Muscle layer of colon (tissue), 2 donors: ENCODE data around the gene NRIP2.
"Not testable (repeated sequence)": the region's sequence is repeated elsewhere in the genome, so short reads cannot be mapped to it uniquely, and the experiment has no call there.

Experiments used
- H3K27ac ChIP-seq: one replicate; pipeline ENCODE4 v1.7.0; 2013; ENCODE audit warnings: low read depth, mild to moderate bottlenecking, low read length, moderate library complexity
- H3K27me3 ChIP-seq, 2 donors: one replicate each; pipeline ENCODE4 v1.7.0; 2013; ENCODE audit warnings: low read length in 2 of 2, mild to moderate bottlenecking in 2 of 2; ENCODE audit not compliant: insufficient read depth in 2 of 2, control insufficient read depth in 1 of 2
- H3K36me3 ChIP-seq: one replicate; pipeline ENCODE4 v1.7.0; 2013; ENCODE audit warnings: mild to moderate bottlenecking, low read length; ENCODE audit not compliant: insufficient read depth
- H3K4me1 ChIP-seq: one replicate; pipeline ENCODE4 v1.7.0; 2013; ENCODE audit warnings: mild to moderate bottlenecking, low read length; ENCODE audit not compliant: insufficient read depth
- H3K4me3 ChIP-seq, 2 donors: one replicate each; pipeline ENCODE4 v1.7.0; 2013; ENCODE audit warnings: low read length in 2 of 2, low read depth in 1 of 2, mild to moderate bottlenecking in 1 of 2, moderate library complexity in 1 of 2
- H3K9ac ChIP-seq: one replicate; pipeline ENCODE4 v1.7.0; 2013; ENCODE audit warnings: low read length
- H3K9me3 ChIP-seq: one replicate; pipeline ENCODE4 v1.7.0; 2013; ENCODE audit warnings: mild to moderate bottlenecking, low read length
- donor health status: abdominal sarcoma.
- donor health status: Adenocarcinoma of cecum.

The NRIP2 gene

GRCh38 chr12:2834581-2835491, at the start of gene NRIP2:
Gene NRIP2 (minus strand): TSS chr12:2835035. CDS start chr12:2834983, 52 bp downstream.
- H3K4me3 ChIP-seq = peak within 1 kb of the TSS in 1 of 2 donors; percentile 14
- H3K9ac ChIP-seq = no peak within 1 kb of the TSS
- peaks cover 0 to 11% of the 10 kb centered on the region in 2 donors for H3K27me3 ChIP-seq
- peaks cover 13% of the 10 kb centered on the region for H3K36me3 ChIP-seq
- H3K27ac ChIP-seq = no peak within 1 kb of the TSS
- H3K4me1 ChIP-seq = peaks cover 11% of the 10 kb centered on the region
- H3K9me3 ChIP-seq = no peaks in the 10 kb centered on the region

- Histone ChIP-seq H3K9me3 (no peaks in the 10 kb centered on the region), H3K36me3 (no peaks in the 10 kb centered on the region), H3K27ac (no peak overlapping the region), H3K4me1 (peaks cover 15% of the 10 kb centered on the region), H3K27me3 (no peaks in the 10 kb centered on the region), H3K4me3 (no peak overlapping the region), H3K9ac (no peak overlapping the region)
Observed at GRCh38 chr12:2879853-2880252, 45.0 kb upstream of the NRIP2 start.

GRCh38 chr12:2877953-2878732, 43.3 kb upstream of the NRIP2 start:
- H3K36me3 ChIP-seq = no peaks in the 10 kb centered on the region
- no peaks in the 10 kb centered on the region for H3K27me3 ChIP-seq
- peak overlapping the region; percentile 90 for H3K27ac ChIP-seq
- peaks cover 15% of the 10 kb centered on the region for H3K4me1 ChIP-seq
- peak overlapping the region; percentile 52 for H3K9ac ChIP-seq
- H3K9me3 ChIP-seq = no peaks in the 10 kb centered on the region
- H3K4me3 ChIP-seq = peak overlapping the region; percentile 74 to 83

- peak within 1 kb of the TSS; percentile 74 to 83 for H3K4me3 ChIP-seq
- H3K27me3 ChIP-seq = no peaks in the 10 kb centered on the region
- H3K27ac ChIP-seq = peak within 1 kb of the TSS; percentile 90
- H3K9ac ChIP-seq = peak within 1 kb of the TSS; percentile 52
- H3K4me1 ChIP-seq = peaks cover 15% of the 10 kb centered on the region
- H3K36me3 ChIP-seq = no peaks in the 10 kb centered on the region
- H3K9me3 ChIP-seq = no peaks in the 10 kb centered on the region
Observed at GRCh38 chr12:2877047-2877952, 42.5 kb upstream of the NRIP2 start, which contains the start of the genes FOXM1 and RHNO1. Gene FOXM1 (minus strand): TSS chr12:2877174. CDS start chr12:2874478, 2,696 bp downstream. Gene RHNO1 (plus strand): TSS chr12:2877223. CDS start chr12:2885367, 8,144 bp downstream.

- Histone ChIP-seq H3K9me3 (no peaks in the 10 kb centered on the region), H3K36me3 (no peaks in the 10 kb centered on the region), H3K27me3 (no peaks in the 10 kb centered on the region), H3K27ac (no peak overlapping the region), H3K4me3 (peak overlapping the region; percentile 74 to 83), H3K9ac (no peak overlapping the region), H3K4me1 (peaks cover 15% of the 10 kb centered on the region)
Observed at GRCh38 chr12:2876431-2877046, 41.7 kb upstream of the NRIP2 start.

GRCh38 chr12:2868986-2869632, 34.3 kb upstream of the NRIP2 start:
- H3K36me3 ChIP-seq, H3K9ac ChIP-seq, H3K4me3 ChIP-seq, H3K27me3 ChIP-seq, H3K27ac ChIP-seq, H3K4me1 ChIP-seq, H3K9me3 ChIP-seq: not testable (repeated sequence)

GRCh38 chr12:2864198-2864597, 29.4 kb upstream of the NRIP2 start:
- no peaks in the 10 kb centered on the region for H3K36me3 ChIP-seq
- no peaks in the 10 kb centered on the region for H3K27me3 ChIP-seq
- no peaks in the 10 kb centered on the region for H3K9me3 ChIP-seq
- no peak overlapping the region for H3K4me3 ChIP-seq
- H3K27ac ChIP-seq = no peak overlapping the region
- H3K9ac ChIP-seq = no peak overlapping the region
- H3K4me1 ChIP-seq = no peaks in the 10 kb centered on the region

GRCh38 chr12:2863402-2863801, 28.6 kb upstream of the NRIP2 start:
- H3K4me1 ChIP-seq, H3K9me3 ChIP-seq, H3K27me3 ChIP-seq, H3K36me3 ChIP-seq, H3K27ac ChIP-seq, H3K9ac ChIP-seq, H3K4me3 ChIP-seq: not testable (repeated sequence)

GRCh38 chr12:2862876-2863275, 28.0 kb upstream of the NRIP2 start:
- Histone ChIP-seq H3K4me3 (no peak overlapping the region), H3K27ac (no peak overlapping the region), H3K9me3 (no peaks in the 10 kb centered on the region), H3K9ac (no peak overlapping the region), H3K4me1 (no peaks in the 10 kb centered on the region), H3K27me3 (no peaks in the 10 kb centered on the region), H3K36me3 (no peaks in the 10 kb centered on the region)

- Histone ChIP-seq H3K9me3 (no peaks in the 10 kb centered on the region), H3K4me1 (no peaks in the 10 kb centered on the region), H3K4me3 (no peak overlapping the region), H3K27ac (no peak overlapping the region), H3K36me3 (peaks cover 5% of the 10 kb centered on the region), H3K9ac (no peak overlapping the region), H3K27me3 (no peaks in the 10 kb centered on the region)
Observed at GRCh38 chr12:2860170-2860569, 25.3 kb upstream of the NRIP2 start.
